HCT116 (cell line): ENCODE results near the gene SMAD7. TPM values are rescaled to one million over a fixed set of nuclear protein-coding genes. Genes with fewer than 3 reads are reported as not detected.

Experiments used
- ATAC-seq: fragments of 200-7000 bp; cut with Tn5 transposase; 2 replicates; pipeline ENCODE4 v1.9.1; 2020; ENCODE audit warnings: mild to moderate bottlenecking, moderate library complexity
- BruUV-seq: library from RNA; stranded (reverse); fragments of 400-500 nt; replicated peaks from 2 replicates; lab custom pipeline; 2021; lab: Mats Ljungman, UMichigan
- CTCF ChIA-PET: fragments of 300-600 bp; sonication (Branson Sonifier 250); formaldehyde crosslinking; loops from one replicate; lab custom pipeline; 2021; ENCODE audit warnings: antibody characterized with exemption; lab: Charles Lee
- POLR2A ChIA-PET: fragments of 300-600, 350-600 bp; sonication (Branson Sonifier 250); formaldehyde crosslinking; loops from one replicate; lab custom pipeline; 2021; ENCODE audit warnings: antibody characterized with exemption; lab: Charles Lee
- RAD21 ChIA-PET, 2 experiments: fragments of 300-600 bp; sonication (Branson Sonifier 250); formaldehyde crosslinking; loops; one replicate each; lab custom pipeline; 2023; ENCODE audit warnings: low total read pairs in 2 of 2; ENCODE audit not compliant: uncharacterized antibody in 2 of 2, unreplicated experiment in 2 of 2, low non-redundant PET in 1 of 2; lab: Charles Lee
- DNase-seq: peaks from one replicate; pipeline ENCODE4 v3.0.0-alpha.2; 2010; ENCODE audit warnings: low read depth, low spot score
- H2AFZ ChIP-seq: fragments of 200-600 bp; shearing (Covaris generic), sonication (generic); 2 replicates; pipeline ENCODE4 v1.6.1; 2017; ENCODE audit warnings: low read depth, mixed run types, mixed read lengths, antibody characterized with exemption, low read length; ENCODE audit not compliant: poor library complexity, severe bottlenecking
- H3K27ac ChIP-seq: 2 replicates; pipeline ENCODE4 v1.5.1; 2012; ENCODE audit warnings: low read depth, low read length
- H3K27me3 ChIP-seq: fragments of 200-600 bp; sonication (generic); 2 replicates; pipeline ENCODE4 v1.6.1; 2016; ENCODE audit warnings: mixed run types, low read length, mixed read lengths; ENCODE audit not compliant: insufficient read depth
- H3K36me3 ChIP-seq, 2 experiments: fragments of 200-500 bp in 1 of 2; fragments of 200-600 bp in 1 of 2; sonication (Bioruptor generic) in 1 of 2; sonication (generic) in 1 of 2; 2 replicates each; pipeline versions ENCODE4 v1.5.1 to v1.6.1; 2014 to 2016; ENCODE audit warnings: low read length in 2 of 2, inconsistent platforms in 1 of 2, mixed read lengths in 1 of 2, mixed run types in 1 of 2; ENCODE audit not compliant: insufficient read depth in 2 of 2, control insufficient read depth in 1 of 2
- H3K4me1 ChIP-seq, 2 experiments: fragments of 200-600 bp in 1 of 2; sonication (generic) in 1 of 2; 2 replicates each; pipeline versions ENCODE4 v1.5.1 to v1.6.1; 2012 to 2017; ENCODE audit warnings: low read length in 2 of 2, inconsistent platforms in 1 of 2, mild to moderate bottlenecking in 1 of 2, mixed read lengths in 1 of 2, mixed run types in 1 of 2, moderate library complexity in 1 of 2; ENCODE audit not compliant: insufficient read depth in 2 of 2, control insufficient read depth in 1 of 2
- H3K4me2 ChIP-seq: fragments of 200-600 bp; sonication (generic); 2 replicates; pipeline ENCODE4 v1.6.1; 2017; ENCODE audit warnings: mixed run types, low read length, mixed read lengths
- H3K4me3 ChIP-seq, 2 experiments: fragments of 200-600 bp in 1 of 2; sonication (generic) in 1 of 2; replicated peaks in 1 of 2; 2 replicates each; pipeline ENCODE4 v1.5.1; 2011 to 2016; ENCODE audit warnings: low read length in 2 of 2, control low read depth in 1 of 2, low read depth in 1 of 2, mild to moderate bottlenecking in 1 of 2, mixed read lengths in 1 of 2, mixed run types in 1 of 2
- H3K79me2 ChIP-seq: fragments of 200-600 bp; sonication (generic); 2 replicates; pipeline ENCODE4 v1.6.1; 2017; ENCODE audit warnings: mild to moderate bottlenecking, mixed run types, low read length, moderate library complexity, mixed read lengths; ENCODE audit not compliant: insufficient read depth
- H3K9ac ChIP-seq: fragments of 200-600 bp; sonication (generic); 2 replicates; pipeline ENCODE4 v1.6.1; 2016; ENCODE audit warnings: low read length, mixed read lengths
- H3K9me2 ChIP-seq: fragments of 200-600 bp; sonication (generic), shearing (Covaris generic); 2 replicates; pipeline ENCODE4 v1.6.1; 2017; ENCODE audit warnings: mixed run types, mild to moderate bottlenecking, moderate library complexity; ENCODE audit not compliant: insufficient read depth
- H3K9me3 ChIP-seq, 2 experiments: fragments of 200-500 bp in 1 of 2; fragments of 200-600 bp in 1 of 2; sonication (Bioruptor generic) in 1 of 2; sonication (generic) in 1 of 2; 2 replicates each; pipeline ENCODE4 v1.6.1; 2014 to 2017; ENCODE audit warnings: low read length in 2 of 2, mixed read lengths in 2 of 2, inconsistent platforms in 1 of 2, low read depth in 1 of 2, mild to moderate bottlenecking in 1 of 2, mixed run types in 1 of 2, moderate library complexity in 1 of 2; ENCODE audit not compliant: control insufficient read depth in 1 of 2, insufficient read depth in 1 of 2
- H4K20me1 ChIP-seq: fragments of 200-600 bp; sonication (generic), shearing (Covaris generic); 2 replicates; pipeline ENCODE4 v1.6.1; 2017; ENCODE audit warnings: mixed run types, mild to moderate bottlenecking, moderate library complexity; ENCODE audit not compliant: insufficient read depth
- CBX3 ChIP-seq: IDR thresholded peaks from 2 replicates; pipeline ENCODE4 v1.6.1; 2012; ENCODE audit warnings: low read depth
- EGR1 ChIP-seq: IDR thresholded peaks from 2 replicates; pipeline ENCODE4 v1.6.1; 2012; ENCODE audit warnings: low read depth
- ELF1 ChIP-seq: IDR thresholded peaks from 2 replicates; pipeline ENCODE4 v1.6.1; 2012; ENCODE audit warnings: low read depth, borderline replicate concordance
- EZH2phosphoT487 ChIP-seq: fragments of 200-600 bp; IDR thresholded peaks from 2 replicates; pipeline ENCODE4 v1.6.1; 2018; ENCODE audit warnings: antibody characterized with exemption, borderline replicate concordance
- FOSL1 ChIP-seq: IDR thresholded peaks from 2 replicates; pipeline ENCODE4 v1.6.1; 2012; ENCODE audit warnings: low read depth
- JUND ChIP-seq: IDR thresholded peaks from 2 replicates; pipeline ENCODE4 v1.6.1; 2012
- POLR2A ChIP-seq: IDR thresholded peaks from 2 replicates; pipeline ENCODE4 v1.7.0; 2011; ENCODE audit warnings: borderline replicate concordance; ENCODE audit not compliant: insufficient read depth, insufficient read length; ENCODE audit errors: extremely low read depth
- SIN3A ChIP-seq: IDR thresholded peaks from 2 replicates; pipeline ENCODE4 v1.6.1; 2012; ENCODE audit warnings: low read depth
- SP1 ChIP-seq: IDR thresholded peaks from 2 replicates; pipeline ENCODE4 v1.6.1; 2012; ENCODE audit warnings: low read depth
- SRF ChIP-seq: IDR thresholded peaks from 2 replicates; pipeline ENCODE4 v1.6.1; 2012; ENCODE audit warnings: low read depth
- TCF7L2 ChIP-seq: IDR thresholded peaks from 2 replicates; pipeline ENCODE4 v1.7.0; 2011; ENCODE audit warnings: borderline replicate concordance, inconsistent platforms; ENCODE audit not compliant: insufficient read depth, insufficient read length; ENCODE audit errors: extremely low read depth
- YY1 ChIP-seq: IDR thresholded peaks from 2 replicates; pipeline ENCODE4 v1.6.1; 2011; ENCODE audit warnings: low read length, low read depth, moderate library complexity, mild to moderate bottlenecking; ENCODE audit not compliant: insufficient replicate concordance; ENCODE audit errors: extremely low read depth
- ZFX ChIP-seq: fragments of 450-650 bp; IDR thresholded peaks from 2 replicates; pipeline ENCODE4 v1.6.1; 2017
- ZNF274 ChIP-seq: fragments of 200-500 bp; sonication (Bioruptor generic); IDR thresholded peaks from 2 replicates; pipeline ENCODE4 v1.6.1; 2014; ENCODE audit warnings: mild to moderate bottlenecking, low read depth, low read length, inconsistent platforms
- intact Hi-C: fragments of 100-400 bp; cut with micrococcal nuclease; formaldehyde crosslinking; loops from 2 replicates; pipeline ENCODE4 v1.10.0; 2022
- total RNA-seq: library from RNA; stranded (reverse); gene quantifications from one replicate; pipeline ENCODE4 v1.2.1, GENCODE V29; 2021; ENCODE audit not compliant: unreplicated experiment
- TF ChIP-seq, protein P1 (sequence below): IDR thresholded peaks from 2 replicates; pipeline ENCODE4 v1.6.1; 2012
- TF ChIP-seq, protein P2 (sequence below): IDR thresholded peaks from 2 replicates; pipeline ENCODE4 v1.6.1; 2012; ENCODE audit warnings: low read depth

Gene SMAD7
- total RNA-seq, 1 experiment from 2014 or later: 7.2 TPM

DNA sequence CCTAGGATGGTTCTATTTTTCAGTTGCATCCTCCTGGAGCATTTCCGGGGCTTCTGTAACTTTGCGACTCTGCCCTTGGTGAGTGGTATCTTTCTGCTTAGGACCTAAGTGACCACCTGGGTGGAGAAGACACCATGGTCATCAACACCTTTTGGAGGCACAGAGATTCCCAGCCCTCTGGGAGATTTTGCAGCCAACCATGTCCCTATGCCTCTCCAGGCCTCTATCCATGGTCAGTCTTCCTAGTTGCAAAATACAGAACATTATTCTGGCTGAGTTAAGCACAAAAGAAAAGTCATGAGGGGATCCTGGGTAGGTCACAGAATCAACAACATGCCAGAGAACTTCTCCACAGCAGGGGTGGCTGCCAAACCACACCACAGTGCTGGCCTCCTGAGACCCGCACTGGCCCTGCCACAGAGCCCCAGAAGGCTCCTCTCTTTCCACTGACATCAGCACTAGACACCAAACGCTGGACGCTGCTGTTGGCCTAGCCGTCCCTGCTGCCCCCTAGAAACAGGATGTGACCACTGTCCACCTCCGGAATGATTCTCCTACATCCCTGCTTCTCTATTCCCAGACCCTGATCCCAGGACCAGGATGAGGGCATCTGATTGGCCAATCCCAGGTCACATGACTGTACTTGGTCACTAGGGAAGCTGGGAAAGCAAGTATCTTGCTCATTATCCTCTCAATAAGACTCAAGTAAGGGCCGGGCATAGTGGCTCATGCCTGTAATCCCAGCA is 47.7 kb downstream of the SMAD7 start:
- Histone ChIP-seq H4K20me1 (no peaks in the 10 kb centered on the region), H3K27me3 (peaks cover 23% of the 10 kb centered on the region; the same call in 1 of the 2 replicates), H3K4me1 (peaks cover 18 to 30% of the 10 kb centered on the region in 2 experiments), H3K27ac (no peak overlapping the region), H3K79me2 (no peaks in the 10 kb centered on the region), H3K9ac (no peak overlapping the region), H3K4me2 (peak overlapping the region; percentile 58; the same call in 1 of the 2 replicates), H3K9me2 (no peaks in the 10 kb centered on the region), H3K4me3 (no peak overlapping the region), H3K9me3 (no peaks in the 10 kb centered on the region), H3K36me3 (no peaks in the 10 kb centered on the region), H2AFZ (peak overlapping the region; percentile 12)
- no peak for TF ChIP-seq YY1
- no peak for TF ChIP-seq SP1
- TF ChIP-seq, protein P1, sequence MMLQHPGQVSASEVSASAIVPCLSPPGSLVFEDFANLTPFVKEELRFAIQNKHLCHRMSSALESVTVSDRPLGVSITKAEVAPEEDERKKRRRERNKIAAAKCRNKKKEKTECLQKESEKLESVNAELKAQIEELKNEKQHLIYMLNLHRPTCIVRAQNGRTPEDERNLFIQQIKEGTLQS: no peak
- intact Hi-C loops: no loop called here
- ChIA-PET CTCF (no interaction called here), RAD21 (no interaction called here), POLR2A (no interaction called here)
- peak; percentile 46 for ATAC-seq
- BruUV-seq: no TSS peak
- DNase-seq: no peak

DNA sequence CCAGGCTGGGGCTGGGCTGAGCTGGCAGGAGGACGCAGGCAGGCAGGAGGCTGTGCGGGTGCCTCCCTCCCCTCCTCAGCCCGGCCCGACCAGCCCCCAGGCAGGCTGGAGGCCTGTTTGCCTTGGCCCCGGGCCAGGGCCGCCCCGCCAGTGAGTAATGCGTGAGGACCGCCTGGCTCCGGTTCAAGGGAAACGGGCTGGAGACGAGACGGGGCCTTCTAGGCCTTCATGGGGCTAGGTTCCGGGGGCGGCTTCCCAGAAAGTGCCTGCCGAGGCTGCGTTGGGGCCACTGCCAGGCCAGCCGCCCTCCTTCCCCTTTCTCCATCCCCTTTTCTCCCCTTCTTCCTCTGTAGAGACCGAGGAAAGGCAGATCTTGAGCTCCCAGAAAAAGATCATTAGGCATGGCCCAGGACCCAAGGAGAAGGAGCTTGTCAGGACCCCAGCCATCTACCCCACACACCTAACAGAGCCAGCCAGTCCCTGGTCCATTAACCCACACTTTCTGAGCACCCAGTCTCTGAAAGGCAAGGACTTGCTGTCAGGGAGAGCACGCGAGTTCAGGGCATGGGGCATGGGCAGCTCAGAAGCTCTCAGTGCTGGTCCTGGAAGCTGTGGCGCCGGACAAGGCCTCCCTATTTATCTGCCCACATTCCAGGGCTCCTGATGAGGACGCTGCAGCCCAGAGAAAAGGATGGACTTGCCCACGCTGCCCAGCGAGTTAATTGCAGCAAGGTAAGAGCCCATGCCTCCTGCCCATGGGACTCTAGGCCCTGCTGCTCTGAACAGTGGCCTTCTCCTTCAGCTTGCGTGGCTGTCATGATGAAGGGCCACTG is 48.5 kb downstream of the SMAD7 start:
- intact Hi-C loops: no loop called here
- no peaks in the 10 kb centered on the region for H3K9me3 ChIP-seq
- peak overlapping the region; percentile 58 for H3K4me2 ChIP-seq
- H3K4me3 ChIP-seq: peak overlapping the region in 1 of 2 experiments; percentile 22; a peak in 1 of 4 replicates
- peaks cover 23% of the 10 kb centered on the region; the same call in 1 of the 2 replicates for H3K27me3 ChIP-seq
- H3K9ac ChIP-seq: 0 out of 2 replicates have a peak overlapping the region, but pooled peaks have one; percentile 17
- peak; percentile 81 for ATAC-seq
- RAD21 ChIA-PET: no interaction called here
- POLR2A ChIA-PET: no interaction called here
- no peak overlapping the region; the same call in 1 of the 2 replicates for H3K27ac ChIP-seq
- no peaks in the 10 kb centered on the region for H3K9me2 ChIP-seq
- no TSS peak for BruUV-seq
- H3K4me1 ChIP-seq: peaks cover 18 to 30% of the 10 kb centered on the region in 2 experiments
- no peaks in the 10 kb centered on the region for H3K36me3 ChIP-seq
- no peaks in the 10 kb centered on the region for H4K20me1 ChIP-seq
- CTCF ChIA-PET: no interaction called here
- no peaks in the 10 kb centered on the region for H3K79me2 ChIP-seq
- H2AFZ ChIP-seq: peak overlapping the region; percentile 47
- peak; percentile 22 for DNase-seq
- TF ChIP-seq FOSL1: peak; percentile 50; the same call in 1 of the 2 replicates
- peak; percentile 76 for TF ChIP-seq TCF7L2
- no peak for TF ChIP-seq SIN3A
- TF ChIP-seq SRF: no peak
- TF ChIP-seq POLR2A: no peak
- no peak for TF ChIP-seq ZNF274
- TF ChIP-seq CBX3: no peak
- TF ChIP-seq, protein P2, sequence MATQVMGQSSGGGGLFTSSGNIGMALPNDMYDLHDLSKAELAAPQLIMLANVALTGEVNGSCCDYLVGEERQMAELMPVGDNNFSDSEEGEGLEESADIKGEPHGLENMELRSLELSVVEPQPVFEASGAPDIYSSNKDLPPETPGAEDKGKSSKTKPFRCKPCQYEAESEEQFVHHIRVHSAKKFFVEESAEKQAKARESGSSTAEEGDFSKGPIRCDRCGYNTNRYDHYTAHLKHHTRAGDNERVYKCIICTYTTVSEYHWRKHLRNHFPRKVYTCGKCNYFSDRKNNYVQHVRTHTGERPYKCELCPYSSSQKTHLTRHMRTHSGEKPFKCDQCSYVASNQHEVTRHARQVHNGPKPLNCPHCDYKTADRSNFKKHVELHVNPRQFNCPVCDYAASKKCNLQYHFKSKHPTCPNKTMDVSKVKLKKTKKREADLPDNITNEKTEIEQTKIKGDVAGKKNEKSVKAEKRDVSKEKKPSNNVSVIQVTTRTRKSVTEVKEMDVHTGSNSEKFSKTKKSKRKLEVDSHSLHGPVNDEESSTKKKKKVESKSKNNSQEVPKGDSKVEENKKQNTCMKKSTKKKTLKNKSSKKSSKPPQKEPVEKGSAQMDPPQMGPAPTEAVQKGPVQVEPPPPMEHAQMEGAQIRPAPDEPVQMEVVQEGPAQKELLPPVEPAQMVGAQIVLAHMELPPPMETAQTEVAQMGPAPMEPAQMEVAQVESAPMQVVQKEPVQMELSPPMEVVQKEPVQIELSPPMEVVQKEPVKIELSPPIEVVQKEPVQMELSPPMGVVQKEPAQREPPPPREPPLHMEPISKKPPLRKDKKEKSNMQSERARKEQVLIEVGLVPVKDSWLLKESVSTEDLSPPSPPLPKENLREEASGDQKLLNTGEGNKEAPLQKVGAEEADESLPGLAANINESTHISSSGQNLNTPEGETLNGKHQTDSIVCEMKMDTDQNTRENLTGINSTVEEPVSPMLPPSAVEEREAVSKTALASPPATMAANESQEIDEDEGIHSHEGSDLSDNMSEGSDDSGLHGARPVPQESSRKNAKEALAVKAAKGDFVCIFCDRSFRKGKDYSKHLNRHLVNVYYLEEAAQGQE: no peak
- peak; percentile 57; the same call in 1 of the 2 replicates for TF ChIP-seq JUND
- no peak for TF ChIP-seq ELF1
- peak; percentile 24; the same call in 1 of the 2 replicates for TF ChIP-seq ZFX
- TF ChIP-seq EZH2phosphoT487: no peak
- TF ChIP-seq EGR1: no peak
